CMK (cell line): ENCODE measurements around the gene TNC.

ENCODE experiments used
- DNase-seq: peaks from one replicate; pipeline ENCODE4 v3.0.0-alpha.2; 2010; ENCODE audit warnings: low read depth

Gene TNC

DNA sequence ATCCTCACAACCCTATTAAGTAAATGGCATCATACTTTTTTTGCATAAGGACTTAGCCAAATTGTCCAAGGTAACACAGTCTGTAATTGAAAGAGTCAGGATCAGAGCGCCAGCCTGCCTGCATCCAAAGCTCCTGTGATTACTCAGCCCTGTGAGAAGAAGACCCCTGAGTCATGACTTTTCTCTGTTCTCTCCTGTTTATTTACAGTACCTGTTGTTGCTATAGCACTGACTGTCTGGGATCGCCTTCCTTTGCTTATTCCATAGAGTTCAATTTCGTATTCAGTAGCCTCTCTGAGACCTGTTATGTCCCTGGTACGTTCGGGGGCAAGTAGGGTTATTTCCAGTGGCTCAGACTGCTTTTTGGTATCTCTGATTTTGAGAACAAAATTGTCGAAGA is 71.8 kb downstream of the TNC start:
- DNase-seq, result no peak

DNA sequence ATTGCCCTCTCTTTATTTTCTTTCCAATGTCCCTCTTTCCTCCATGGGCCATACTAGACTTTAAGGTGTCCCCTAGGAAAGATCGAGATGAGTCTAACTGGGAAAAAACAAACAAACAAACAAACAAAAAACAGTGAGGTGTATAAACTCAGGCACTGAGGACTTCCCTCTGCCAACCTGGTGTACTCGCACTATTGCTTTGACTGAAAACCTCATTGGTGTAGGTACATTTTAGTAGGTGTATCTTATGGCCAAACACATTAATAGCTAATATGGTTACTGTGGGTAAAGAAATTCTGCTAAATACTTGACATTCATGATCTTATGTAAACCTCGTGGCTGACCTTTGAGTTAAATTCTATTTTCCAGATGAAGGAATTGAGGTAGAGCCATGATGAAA is 74.3 kb downstream of the TNC start:
- DNase-seq, result no peak

DNA sequence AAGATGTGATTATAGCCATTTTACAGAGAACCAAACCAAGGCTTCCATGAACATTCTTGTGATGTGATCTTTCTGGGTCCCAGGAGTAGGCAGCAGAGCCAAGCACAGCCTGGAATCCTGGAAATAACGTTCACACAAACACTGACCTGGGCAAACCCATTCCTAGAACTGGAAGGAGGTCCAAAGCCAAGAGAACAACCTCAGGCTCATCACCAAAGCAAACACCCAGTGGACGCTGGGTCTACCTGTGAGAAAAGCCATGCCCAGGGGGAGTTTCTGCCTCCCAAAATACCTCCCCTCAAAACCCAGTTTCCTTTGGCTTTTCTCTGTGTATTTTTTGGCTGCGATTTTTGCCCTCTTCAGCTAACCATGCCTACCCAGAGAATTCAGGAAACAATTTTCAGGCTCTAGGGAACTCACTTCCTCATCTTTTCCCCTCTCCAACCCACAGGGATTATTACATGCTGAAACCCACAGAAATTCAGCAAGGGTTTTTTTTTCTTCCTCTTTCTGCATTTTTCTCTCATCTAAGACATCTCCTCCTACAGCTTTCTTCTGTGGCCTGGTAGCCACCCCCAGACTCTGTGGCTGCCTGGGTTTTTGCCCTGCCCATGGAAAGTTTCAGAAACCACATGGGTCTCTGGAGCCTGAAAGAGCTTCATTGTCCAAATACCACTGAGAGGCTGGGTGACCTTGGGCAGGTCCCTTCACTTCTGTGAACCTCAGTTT is 75.0 kb downstream of the TNC start:
- DNase-seq, result no peak

DNA sequence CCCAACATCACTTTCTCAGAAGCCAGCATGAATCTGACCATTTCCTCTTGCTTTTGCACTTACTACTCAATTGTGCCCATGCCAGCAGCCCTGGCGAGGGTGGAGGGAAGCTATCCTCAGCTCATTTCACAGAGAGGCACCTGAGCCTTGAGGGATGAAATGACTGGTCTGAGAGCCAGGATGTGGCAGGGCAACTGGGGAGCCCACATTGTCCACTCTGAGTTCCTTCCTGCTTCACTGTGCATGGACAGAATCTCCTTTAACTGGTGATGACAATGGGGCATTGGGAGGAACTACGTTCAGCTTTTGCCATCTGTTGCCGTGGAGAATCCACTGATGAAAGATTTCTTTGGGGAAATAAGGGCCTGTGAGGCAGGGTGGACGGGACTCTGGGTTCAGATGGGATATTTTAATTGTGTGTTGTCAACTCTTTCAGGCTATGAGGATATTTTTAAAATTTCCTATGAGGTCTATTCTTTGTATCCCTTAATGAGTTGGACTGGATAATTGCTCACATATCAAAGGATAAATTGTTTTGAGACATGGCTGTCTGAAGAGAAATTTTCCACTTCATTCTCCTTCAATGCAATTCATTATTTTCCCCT is 78.3 kb downstream of the TNC start:
- no peak for DNase-seq

DNA sequence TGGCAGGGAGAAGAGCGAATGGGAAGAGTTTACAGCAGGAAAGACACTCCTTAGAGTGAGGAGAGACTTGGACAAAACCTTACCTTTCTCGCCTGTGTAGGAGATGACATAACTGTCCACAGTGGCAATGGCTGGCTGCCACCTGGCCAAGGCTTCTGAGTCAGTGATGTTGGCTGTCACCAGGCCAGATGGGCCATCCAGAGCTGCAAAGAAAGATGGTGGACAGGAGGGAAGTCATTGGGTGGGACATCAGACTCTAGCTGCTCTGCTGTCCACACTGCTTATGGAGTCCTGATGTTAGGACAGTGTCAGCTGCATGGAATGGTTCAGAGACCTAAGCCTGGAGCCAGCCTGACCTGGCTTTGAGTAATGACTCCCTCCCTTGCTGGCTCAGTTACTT is 79.8 kb downstream of the TNC start:
- no peak for DNase-seq

DNA sequence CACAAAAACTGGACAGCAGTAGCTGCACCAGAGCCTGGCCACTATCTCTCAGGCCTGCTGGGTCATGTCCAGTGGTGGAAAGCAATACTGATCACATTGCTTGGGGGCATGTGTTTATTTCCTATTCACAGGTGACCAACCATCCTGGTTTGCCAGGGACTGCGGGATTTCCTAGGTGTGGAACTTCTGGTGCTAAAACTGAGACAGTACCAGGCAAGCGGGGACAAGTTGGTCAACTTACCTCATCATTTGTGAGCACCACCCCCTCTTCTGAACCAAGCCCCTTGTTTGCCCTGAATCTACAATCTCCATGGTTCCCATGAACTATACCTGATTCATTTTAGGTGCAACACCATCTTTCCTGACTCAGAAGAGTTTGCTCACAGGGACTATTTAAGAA is 81.3 kb downstream of the TNC start:
- no peak for DNase-seq

DNA sequence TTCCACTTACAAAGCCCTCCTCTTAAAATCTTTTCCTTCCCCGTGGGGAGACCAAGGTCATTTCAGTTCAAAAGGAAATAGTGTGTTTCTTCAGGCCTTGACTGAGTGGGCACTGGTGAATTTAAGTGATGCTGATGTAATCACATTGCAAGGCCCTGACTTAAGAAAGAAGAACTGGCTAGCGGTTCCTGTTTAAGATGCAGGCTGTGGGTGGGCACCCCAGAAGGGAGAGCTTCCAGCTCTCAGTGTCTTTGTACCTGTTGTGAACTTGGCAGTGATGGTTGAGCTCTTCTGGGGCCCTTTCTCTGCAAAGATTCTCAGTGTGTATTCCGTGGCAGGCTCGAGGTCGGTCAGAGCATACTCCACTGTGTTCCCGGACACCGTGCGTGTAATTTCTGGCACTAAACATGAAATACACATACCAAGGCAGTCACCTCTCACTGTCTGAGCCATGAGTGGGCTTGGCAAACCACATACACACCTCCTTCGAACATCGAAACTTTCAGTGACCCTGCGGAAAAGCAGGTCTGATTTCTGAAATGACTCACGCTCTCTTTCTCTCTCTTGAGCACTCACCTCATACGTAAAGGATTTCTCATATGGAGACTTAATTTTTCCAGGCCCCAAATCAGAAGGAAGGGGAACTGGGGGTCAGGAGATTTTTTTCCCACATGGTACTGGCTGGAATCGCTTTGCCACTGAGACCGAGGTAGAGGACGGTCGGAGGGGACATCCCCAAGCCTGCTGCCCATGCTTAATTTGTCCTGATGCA is 81.9 kb downstream of the TNC start:
- DNase-seq, result no peak

DNA sequence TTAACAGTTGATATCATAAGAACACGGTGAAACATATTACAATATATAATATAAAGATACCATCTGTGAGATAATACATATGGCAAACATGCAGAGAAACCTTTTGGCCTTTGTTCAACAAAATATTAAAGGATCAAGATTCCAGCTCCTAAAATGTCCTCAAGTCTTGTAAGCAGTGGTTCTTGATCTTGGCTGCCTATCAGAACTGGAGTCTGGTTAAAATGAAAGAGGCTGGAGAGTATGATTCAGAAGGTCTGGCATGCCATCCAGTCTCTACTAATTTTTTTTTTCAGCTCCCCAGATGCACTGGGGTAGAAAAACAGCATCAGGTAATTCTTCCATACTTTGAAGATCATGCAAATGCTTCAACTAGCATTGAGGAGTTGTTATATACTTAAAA is 83.2 kb downstream of the TNC start:
- DNase-seq, result no peak

DNA sequence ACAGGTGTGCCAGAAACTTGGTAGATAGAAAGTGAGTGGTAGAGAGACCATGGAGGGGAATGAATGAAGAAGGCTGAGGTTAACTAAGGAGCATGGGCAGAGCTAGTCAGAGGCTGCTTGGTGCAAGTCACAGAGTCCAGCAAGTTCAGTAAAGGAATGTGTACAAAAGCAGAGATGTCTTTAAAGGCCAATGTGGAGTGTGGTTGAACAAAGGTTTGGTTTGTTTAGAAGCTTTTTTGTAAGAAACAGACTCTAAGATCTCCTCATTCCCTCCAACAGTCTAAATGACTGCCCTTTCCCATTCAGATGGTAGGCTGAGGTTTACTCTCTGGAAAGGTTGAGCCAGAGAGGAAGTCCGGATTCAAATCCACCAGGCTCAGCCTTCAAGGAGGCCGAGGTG is 84.2 kb downstream of the TNC start:
- DNase-seq, result no peak

DNA sequence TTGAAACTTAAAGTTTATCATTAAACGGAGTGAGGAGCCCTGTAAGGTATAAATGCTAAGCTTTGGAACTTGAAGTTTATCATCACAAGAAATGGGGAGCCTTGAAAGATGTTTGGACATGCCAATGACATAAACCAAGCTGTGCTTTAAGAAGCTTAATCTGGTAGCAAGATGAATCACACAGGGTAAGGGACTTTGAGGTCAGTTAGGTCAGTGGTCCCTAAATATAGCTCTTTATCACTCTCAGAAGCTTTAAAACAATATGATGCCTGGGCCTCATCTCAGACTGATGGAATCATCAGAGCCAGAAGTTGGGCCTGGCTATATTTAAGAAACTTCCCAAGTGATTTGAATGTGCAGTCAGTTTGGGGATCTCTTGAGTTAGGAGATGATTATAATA is 85.7 kb downstream of the TNC start:
- DNase-seq, result no peak

DNA sequence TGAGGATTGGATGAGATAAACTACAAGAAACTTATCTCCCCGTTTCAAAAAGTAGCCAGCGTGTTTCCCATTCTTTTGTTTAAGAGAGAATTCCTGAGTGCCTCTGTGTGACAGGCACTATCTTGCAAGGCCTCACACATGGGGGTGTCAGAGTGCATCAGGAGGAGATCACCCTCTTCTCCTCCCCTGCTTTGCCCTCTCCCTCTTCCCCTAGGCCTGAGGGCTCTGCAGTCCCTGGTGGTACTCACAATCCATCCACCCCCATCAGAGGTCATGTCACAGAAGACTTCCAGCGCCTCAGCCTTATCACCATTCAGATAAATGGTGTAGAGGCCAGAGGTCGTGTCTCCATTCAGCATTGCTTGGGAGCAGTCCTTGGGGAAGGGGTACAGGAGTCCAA is 88.0 kb downstream of the TNC start:
- DNase-seq, result no peak

DNA sequence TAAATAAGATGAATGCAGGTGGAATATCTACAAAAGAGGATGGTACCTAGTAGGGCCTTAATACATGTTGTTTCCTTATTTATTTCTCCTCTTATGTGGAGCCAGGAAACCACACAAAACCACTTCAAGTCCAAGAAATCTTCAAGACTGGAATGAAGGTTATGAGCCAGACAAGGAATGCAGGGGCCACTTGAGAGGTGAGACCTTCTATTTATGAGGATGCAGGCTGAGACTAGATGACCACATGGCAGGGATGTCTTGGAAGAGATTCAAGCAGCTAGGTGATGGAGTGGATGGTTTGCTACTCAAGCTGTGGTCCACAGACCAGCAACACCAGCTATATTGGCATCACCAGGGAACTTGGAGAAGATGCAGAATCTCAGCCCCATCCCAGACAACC is 92.2 kb downstream of the TNC start:
- DNase-seq, result no peak

DNA sequence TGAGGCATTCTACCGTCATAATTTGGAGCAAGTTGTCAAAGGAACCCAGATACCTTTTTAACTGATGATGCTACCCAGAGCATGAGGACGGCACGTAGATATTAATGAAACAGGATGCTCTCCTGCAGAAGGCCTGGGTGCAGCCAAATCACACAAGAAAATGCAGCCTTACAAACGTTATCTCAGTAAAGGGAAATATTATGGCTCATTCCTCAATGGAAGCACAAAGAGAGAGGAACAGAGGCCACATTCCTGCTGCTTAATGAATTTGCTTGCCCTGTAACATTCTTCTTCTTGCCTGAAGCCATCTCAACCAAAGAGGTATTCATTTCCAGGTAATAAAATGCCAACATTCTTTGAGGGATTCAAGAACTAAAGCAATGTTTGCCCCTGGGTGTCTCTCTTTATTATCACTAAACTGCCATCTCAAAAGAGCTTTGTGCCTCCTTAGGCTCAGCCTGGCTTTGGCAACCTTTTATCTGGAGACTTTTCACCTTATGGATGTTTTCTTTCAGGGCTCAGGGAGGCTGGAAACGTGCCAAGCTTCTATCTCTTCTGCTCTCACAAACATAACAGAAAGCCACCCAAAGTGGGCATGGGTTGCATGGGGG is 92.9 kb downstream of the TNC start:
- no peak for DNase-seq

DNA sequence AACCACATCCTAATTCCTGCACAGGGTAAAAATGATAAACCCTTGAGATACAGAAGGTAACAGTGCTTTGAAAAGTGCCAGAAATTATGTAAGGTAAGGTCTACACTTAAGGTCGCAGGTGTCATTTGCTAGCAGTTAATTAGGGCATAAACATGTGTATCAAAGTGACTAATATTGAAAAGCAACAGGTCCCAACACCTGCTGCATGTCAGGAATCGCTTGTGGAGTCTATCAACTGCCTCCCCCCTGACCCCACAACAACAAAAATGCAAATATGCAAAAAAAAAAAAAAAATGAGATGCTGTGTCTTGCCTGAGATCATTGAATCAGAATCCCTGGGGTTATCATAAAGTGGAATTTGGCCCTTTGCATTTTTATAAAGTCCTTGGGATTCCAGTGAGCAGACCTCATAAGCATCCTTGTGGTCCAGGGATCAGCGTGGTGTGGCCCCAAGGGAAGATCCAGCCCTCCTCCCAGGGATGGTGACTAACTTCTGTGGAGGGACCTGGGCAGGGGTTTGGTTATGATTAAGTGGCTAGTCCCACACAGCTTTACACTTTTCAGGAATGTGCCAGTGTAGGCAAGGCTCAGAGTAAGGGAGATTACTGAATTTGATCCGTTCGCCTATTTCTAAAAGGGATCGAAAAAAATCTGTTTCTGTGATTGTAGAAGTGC is 95.1 kb downstream of the TNC start:
- no peak for DNase-seq

DNA sequence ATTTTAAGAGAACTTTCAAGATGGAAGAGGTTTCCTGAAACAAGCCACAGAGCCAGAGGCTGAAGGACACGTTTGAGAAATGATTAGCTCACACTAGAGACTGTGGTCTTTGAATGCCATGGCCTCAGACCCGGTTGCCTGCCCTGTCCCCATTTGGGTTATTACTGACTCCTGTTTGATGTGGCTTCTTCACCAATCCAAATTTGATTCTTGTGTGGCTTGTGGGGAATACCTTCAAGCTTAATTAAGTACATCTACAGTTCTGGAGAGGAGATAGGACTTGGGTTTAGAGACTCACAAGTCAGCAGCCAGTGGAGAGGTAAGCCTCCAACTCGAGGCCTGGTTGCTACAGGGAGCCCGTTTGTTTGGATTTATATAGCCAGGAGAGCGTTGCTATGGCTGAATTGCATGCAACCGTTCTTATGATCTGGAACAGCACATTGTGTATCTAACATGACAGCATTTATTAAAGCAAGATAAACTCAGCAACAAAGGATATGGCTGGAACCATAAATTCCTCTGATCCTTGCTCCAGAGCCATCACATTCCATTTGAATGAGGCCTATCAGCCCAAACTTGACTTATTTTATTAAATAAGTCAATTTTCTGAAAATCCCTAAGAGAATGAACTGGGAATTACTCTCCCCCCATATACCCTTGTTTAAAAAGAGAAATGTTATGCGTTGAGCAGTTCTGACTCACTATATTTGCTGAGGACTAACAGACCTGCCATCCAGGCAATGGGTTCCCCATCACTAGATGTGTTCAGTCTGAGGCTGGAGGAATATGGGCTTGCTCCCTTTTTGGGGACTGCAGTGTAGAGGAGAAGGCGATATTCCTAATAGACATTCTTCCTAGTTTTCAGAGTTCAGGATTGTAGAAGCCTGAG is 99.2 kb downstream of the TNC start:
- DNase-seq, result no peak

DNA sequence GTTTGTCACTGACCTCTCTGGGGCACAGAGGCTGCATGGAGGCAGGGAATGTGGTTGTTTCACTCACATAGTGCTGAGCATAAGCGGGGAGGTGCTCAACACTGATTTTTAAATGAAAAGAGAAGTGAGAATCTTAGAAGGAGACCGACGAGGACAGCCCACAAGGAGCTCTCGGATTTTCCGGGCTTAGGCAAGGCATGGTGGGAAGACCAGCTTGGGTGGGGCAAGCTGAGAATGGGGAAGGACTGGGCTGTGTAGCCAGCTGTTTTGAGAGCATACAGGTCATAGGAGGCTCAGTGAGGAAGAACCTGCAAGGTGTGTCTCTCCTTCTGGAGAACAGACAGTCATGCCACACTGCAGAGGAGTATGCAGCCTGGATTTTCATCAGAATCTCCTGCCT is 101.6 kb downstream of the TNC start:
- no peak for DNase-seq

DNA sequence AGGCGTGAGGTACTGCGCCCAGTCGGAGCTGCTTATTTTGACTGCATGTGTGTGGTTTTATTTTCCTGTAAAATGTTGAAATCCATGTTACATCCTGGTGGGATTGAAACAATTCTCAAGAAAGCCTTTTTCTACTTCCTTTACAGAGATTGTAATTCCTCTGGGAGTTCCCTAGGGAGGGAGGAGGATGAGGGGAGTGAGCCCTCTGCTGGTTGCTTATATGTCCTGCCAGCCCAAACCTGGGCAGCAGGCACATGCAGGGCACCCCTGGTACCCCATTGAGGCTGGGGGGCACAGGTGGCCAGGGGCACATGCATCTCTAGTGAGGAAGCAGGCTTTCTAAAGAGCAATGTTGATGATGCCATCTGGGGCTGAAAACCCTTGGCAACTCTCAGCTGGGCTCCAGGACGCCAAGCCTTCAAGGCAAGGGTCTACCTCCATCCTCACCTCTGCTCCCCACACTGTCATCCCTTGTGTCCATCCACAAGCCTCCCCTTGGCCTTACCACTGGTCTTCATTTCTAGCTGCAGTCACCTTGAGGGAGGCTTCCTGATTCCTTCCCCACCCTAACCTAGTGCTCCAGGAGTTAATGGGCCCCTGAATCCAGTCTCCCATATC is 102.8 kb downstream of the TNC start:
- DNase-seq, result no peak

DNA sequence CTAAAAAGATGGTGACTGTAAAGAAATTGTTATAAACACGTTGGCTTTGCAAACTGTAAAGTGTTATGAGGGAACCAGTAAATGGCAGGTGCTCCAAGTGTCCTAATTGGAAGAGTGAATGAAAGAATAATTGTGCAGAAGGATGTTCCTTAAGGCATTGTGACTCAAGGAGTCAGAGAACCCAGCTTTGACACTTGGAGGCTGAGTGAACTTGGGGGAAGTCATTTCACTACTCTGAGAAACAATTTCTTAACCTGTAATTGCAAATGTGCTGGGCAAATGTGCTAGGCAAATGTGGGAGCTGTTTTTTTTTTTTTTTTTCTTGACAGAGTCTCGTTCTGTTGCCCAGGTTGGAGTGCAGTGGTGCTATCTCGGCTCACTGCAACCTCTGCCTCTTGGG is 103.5 kb downstream of the TNC start:
- DNase-seq, result no peak

DNA sequence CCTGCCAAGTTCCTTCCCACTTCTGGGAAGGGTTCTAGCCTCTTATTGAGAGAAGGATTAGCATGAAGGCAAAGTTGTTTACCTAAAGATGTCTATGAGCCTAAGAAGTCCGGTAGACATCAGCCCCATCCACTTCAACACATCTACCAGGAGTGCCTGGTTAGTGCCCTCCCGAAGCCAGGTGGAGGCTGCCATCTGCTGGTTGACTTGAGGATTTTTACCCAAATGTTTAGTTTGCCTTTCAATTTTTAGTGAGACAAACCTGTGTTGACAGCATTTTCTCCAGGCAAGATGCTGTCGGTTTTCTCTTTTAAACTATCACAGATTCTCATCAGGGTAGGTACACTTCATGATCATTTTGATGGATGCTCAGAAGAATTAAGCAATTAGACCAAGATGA is 104.0 kb downstream of the TNC start:
- DNase-seq, result peak; percentile 42

DNA sequence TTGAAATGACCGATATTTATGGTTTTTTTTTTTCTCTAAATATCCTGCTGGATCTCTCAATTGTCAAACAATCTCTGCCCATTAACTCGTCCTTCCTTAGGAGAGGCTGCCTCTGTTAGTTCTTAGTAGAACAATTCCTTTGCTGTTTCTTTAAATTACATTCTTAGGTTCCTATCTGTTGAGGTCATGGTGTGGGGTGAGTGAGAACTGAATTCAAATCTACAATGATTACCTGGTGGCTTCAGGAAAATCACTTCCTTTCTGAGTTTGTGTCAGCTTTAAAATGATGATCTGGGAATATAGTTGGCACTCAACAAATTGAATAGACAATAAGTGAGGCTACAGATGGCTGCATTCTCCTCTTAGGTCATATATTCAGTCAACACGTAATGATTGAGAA is 105.5 kb downstream of the TNC start:
- no peak for DNase-seq

DNA sequence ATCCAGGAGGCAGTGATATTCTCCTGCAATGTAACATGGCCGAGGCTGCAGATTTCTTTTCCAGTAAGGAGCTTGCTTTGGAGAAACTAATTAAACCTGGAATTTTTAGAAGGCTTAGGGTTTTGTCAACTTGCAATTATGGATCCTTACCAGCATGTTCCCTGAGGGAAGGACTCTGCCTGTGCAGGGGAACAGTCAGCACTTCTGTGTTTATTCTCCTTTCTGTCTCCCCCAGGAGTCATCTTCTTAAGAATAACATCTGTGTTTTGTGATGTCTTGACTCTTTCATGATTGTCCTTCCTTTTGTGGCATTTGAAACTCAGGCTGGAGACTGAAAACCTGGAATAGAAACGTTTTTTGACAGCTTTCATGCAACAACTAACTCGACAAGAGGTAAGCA is 107.1 kb downstream of the TNC start:
- DNase-seq, result no peak
